ENCODE data around the gene CDC27.
"Not testable (repeated sequence)": the region's sequence is repeated elsewhere in the genome, so short reads cannot be mapped to it uniquely, and the experiment has no call there.

DNA sequence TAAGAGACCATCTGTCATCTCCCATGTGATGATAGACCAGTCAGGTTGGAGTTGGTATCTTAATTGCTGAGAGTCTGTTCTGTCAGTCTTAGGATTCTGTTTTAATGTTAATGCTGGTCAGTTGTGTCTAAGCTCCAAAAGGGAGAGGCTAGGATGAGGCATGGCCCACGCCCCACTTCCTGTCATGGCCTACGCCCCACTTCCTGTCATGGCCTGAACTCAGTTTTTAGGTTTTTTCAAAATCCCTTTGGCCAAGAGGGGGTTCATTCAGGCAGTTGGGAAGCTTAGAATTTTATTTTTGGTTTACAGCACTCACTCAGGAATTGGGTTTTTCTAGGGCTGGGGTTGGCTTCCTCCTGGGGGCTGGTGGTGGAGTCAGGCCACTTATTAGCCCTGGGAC, 117.9 kb downstream of the CDC27 start:
- TF ChIP-seq POLR2A (IDR thresholded peaks at IDR 0.05): not testable (repeated sequence)
- TF ChIP-seq, protein P1, sequence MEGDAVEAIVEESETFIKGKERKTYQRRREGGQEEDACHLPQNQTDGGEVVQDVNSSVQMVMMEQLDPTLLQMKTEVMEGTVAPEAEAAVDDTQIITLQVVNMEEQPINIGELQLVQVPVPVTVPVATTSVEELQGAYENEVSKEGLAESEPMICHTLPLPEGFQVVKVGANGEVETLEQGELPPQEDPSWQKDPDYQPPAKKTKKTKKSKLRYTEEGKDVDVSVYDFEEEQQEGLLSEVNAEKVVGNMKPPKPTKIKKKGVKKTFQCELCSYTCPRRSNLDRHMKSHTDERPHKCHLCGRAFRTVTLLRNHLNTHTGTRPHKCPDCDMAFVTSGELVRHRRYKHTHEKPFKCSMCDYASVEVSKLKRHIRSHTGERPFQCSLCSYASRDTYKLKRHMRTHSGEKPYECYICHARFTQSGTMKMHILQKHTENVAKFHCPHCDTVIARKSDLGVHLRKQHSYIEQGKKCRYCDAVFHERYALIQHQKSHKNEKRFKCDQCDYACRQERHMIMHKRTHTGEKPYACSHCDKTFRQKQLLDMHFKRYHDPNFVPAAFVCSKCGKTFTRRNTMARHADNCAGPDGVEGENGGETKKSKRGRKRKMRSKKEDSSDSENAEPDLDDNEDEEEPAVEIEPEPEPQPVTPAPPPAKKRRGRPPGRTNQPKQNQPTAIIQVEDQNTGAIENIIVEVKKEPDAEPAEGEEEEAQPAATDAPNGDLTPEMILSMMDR (IDR thresholded peaks at IDR 0.05): not testable (repeated sequence)

All from breast epithelium (tissue), 3 donors.